Neural progenitor cell (in vitro differentiated cells): Measurements from ENCODE around the gene AP4M1. TPM values are rescaled to one million over a fixed set of nuclear protein-coding genes. Genes with fewer than 3 reads are reported as not detected.

Source experiments
- DNase-seq: peaks from one replicate; pipeline ENCODE4 v3.0.0-alpha.2; 2016; ENCODE audit warnings: low spot score
- H2AFZ ChIP-seq: fragments of 200-600 bp; sonication (generic); replicated peaks from 2 replicates; pipeline ENCODE4 v1.6.1; 2016; ENCODE audit warnings: antibody characterized with exemption
- H3F3A ChIP-seq: fragments of 200-600 bp; sonication (generic); 2 replicates; pipeline ENCODE4 v1.6.1; 2016; ENCODE audit warnings: antibody characterized with exemption, low read depth
- H3K27ac ChIP-seq: fragments of 200-600 bp; sonication (generic); 2 replicates; pipeline ENCODE4 v1.5.1; 2016; ENCODE audit warnings: mild to moderate bottlenecking
- H3K27me3 ChIP-seq: fragments of 200-600 bp; sonication (generic); 2 replicates; pipeline ENCODE4 v1.6.1; 2016; ENCODE audit warnings: mild to moderate bottlenecking, moderate library complexity
- H3K36me3 ChIP-seq: fragments of 200-600 bp; sonication (generic); 2 replicates; pipeline ENCODE4 v1.5.1; 2016
- H3K4me1 ChIP-seq: fragments of 200-600 bp; sonication (generic); 2 replicates; pipeline ENCODE4 v1.6.1; 2016; ENCODE audit warnings: mixed run types
- H3K4me2 ChIP-seq: fragments of 200-600 bp; sonication (generic); 2 replicates; pipeline ENCODE4 v1.6.1; 2016
- H3K4me3 ChIP-seq: fragments of 200-600 bp; sonication (generic); 2 replicates; pipeline ENCODE4 v1.5.1; 2016
- H3K79me2 ChIP-seq: fragments of 200-600 bp; sonication (generic); 2 replicates; pipeline ENCODE4 v1.6.1; 2016; ENCODE audit warnings: low read depth
- H3K9ac ChIP-seq: fragments of 200-600 bp; sonication (generic); 2 replicates; pipeline ENCODE4 v1.6.1; 2016
- H3K9me3 ChIP-seq: fragments of 200-600 bp; sonication (generic); 2 replicates; pipeline ENCODE4 v1.5.1; 2016; ENCODE audit warnings: low read depth
- H4K20me1 ChIP-seq: fragments of 200-600 bp; sonication (generic); 2 replicates; pipeline ENCODE4 v1.6.1; 2016; ENCODE audit warnings: low read depth
- H3K27ac Mint-ChIP-seq: 3 replicates; pipeline ENCODE4 v1.8.0; 2021; ENCODE audit warnings: mixed read lengths
- H3K27me3 Mint-ChIP-seq: 2 replicates; pipeline ENCODE4 v1.8.0; 2022; ENCODE audit warnings: low read depth, mild to moderate bottlenecking, inconsistent platforms, moderate library complexity, mixed read lengths; ENCODE audit not compliant: insufficient read depth
- H3K36me3 Mint-ChIP-seq: 3 replicates; pipeline ENCODE4 v1.8.0; 2021; ENCODE audit warnings: mixed read lengths
- H3K4me1 Mint-ChIP-seq: 3 replicates; pipeline ENCODE4 v1.8.0; 2021; ENCODE audit warnings: mixed read lengths
- H3K4me3 Mint-ChIP-seq: 3 replicates; pipeline ENCODE4 v1.8.0; 2021; ENCODE audit warnings: mild to moderate bottlenecking, moderate library complexity, mixed read lengths
- H3K9me3 Mint-ChIP-seq: 3 replicates; pipeline ENCODE4 v1.8.0; 2020; ENCODE audit warnings: mixed read lengths
- EZH2 ChIP-seq: fragments of 200-600 bp; sonication (generic); IDR thresholded peaks from 2 replicates; pipeline ENCODE4 v1.6.1; 2017; ENCODE audit warnings: antibody characterized with exemption, mild to moderate bottlenecking, moderate library complexity
- EZH2phosphoT487 ChIP-seq: fragments of 200-600 bp; sonication (generic); IDR thresholded peaks from 2 replicates; pipeline ENCODE4 v1.6.1; 2017; ENCODE audit warnings: antibody characterized with exemption
- total RNA-seq: library from RNA; depleted of rRNA; stranded (reverse); fragments of >200 nt; gene quantifications from 2 replicates; pipeline ENCODE4 v1.2.3, GENCODE V29; 2015; ENCODE audit warnings: low replicate concordance
- TF ChIP-seq, protein P1 (sequence below): fragments of 200-600 bp; sonication (generic); IDR thresholded peaks from 2 replicates; pipeline ENCODE4 v1.5.1; 2017; ENCODE audit warnings: antibody characterized with exemption, mild to moderate bottlenecking

AP4M1 gene
- total RNA-seq, 1 donor from 2014 or later = 15.3 TPM

DNA sequence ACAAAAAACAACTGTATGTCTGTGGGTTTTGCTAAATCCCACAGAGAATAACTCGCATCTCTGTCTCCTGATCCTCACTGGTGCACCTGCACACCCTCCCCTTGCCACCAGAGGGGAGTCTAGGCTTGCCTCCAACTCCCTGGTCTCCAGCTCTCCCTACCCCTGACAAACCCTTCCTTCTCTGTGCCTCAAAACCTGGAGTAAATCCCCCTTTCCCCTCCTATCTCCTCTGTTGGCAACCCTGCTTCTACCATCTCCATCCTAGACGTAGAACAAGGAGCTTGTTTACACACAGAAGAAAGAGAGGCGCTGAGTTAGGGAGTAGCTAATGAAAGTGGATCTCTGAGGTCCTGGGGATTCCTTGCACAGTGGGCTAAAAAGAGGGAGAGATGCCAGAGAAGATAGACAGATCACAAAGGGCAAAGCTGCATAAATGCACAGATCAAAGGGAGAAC lies 31.3 kb downstream of the AP4M1 start:
- Histone ChIP-seq H3K9me3 (no peaks in the 10 kb centered on the region), H3K27ac (no peak overlapping the region), H3K4me3 (no peak overlapping the region), H3K36me3 (no peaks in the 10 kb centered on the region), H3F3A (peaks cover 25% of the 10 kb centered on the region), H2AFZ (peak overlapping the region; percentile 95), H3K9ac (no peak overlapping the region), H3K27me3 (peaks cover 30% of the 10 kb centered on the region), H3K4me1 (no peaks in the 10 kb centered on the region), H3K4me2 (no peak overlapping the region), H3K79me2 (no peaks in the 10 kb centered on the region), H4K20me1 (no peaks in the 10 kb centered on the region)
- TF ChIP-seq, protein P1, sequence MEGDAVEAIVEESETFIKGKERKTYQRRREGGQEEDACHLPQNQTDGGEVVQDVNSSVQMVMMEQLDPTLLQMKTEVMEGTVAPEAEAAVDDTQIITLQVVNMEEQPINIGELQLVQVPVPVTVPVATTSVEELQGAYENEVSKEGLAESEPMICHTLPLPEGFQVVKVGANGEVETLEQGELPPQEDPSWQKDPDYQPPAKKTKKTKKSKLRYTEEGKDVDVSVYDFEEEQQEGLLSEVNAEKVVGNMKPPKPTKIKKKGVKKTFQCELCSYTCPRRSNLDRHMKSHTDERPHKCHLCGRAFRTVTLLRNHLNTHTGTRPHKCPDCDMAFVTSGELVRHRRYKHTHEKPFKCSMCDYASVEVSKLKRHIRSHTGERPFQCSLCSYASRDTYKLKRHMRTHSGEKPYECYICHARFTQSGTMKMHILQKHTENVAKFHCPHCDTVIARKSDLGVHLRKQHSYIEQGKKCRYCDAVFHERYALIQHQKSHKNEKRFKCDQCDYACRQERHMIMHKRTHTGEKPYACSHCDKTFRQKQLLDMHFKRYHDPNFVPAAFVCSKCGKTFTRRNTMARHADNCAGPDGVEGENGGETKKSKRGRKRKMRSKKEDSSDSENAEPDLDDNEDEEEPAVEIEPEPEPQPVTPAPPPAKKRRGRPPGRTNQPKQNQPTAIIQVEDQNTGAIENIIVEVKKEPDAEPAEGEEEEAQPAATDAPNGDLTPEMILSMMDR = peak; percentile 87
- no peak for TF ChIP-seq EZH2phosphoT487
- Mint-ChIP-seq H3K36me3 (no peaks in the 10 kb centered on the region), H3K27me3 (peaks cover 2% of the 10 kb centered on the region), H3K4me3 (peak overlapping the region; percentile 12), H3K9me3 (no peaks in the 10 kb centered on the region), H3K4me1 (peaks cover 12% of the 10 kb centered on the region), H3K27ac (peak overlapping the region; percentile 22)
- peak; percentile 85 for DNase-seq

DNA sequence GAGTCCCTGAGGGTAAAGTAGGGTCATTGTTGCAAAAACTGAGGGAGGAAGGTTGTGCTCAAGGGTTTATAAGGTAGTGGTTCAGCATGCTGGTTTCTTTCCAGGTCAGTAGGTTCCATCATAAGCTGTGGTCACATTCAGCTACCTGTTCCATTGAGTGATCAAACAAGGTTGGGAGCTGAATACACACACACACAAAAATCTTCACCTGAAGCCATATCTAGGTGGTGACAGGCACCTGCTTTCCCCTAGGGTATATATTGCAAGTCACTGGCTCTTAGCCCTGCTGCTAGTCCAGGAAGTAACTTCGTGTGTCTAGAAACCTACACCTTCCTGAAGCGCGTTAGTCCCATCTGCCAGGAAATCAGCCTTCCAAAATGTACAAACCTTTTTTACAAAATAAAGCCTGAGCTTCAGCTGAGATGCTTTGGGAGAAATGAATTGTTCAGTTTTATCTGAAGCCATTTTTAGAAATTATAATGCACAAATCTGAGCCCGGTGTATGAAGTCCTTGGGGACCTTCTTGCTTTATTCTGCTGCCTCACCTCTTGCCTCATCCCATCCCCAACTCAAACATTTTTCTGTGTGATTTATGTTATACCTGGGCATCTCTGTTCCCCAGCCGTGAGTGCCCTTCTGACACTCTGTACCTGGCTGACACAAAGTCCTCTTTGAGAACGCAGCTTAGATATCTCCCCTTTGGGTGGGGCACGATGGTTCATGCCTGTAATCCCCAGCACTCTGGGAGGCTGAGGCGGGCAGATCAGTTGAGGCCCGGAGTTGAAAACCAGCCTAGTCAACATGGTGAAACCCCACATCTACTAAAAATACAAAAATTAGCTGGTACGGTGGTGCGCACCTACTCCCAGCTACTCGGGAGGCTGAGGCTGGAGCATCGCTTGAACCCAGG lies 36.7 kb downstream of the AP4M1 start:
- Histone ChIP-seq H3K9me3 (no peaks in the 10 kb centered on the region), H3F3A (peaks cover 3% of the 10 kb centered on the region), H3K36me3 (no peaks in the 10 kb centered on the region), H4K20me1 (no peaks in the 10 kb centered on the region), H3K4me1 (no peaks in the 10 kb centered on the region), H3K27me3 (no peaks in the 10 kb centered on the region), H3K4me2 (no peak overlapping the region), H3K27ac (no peak overlapping the region), H3K4me3 (no peak overlapping the region), H3K9ac (no peak overlapping the region), H3K79me2 (no peaks in the 10 kb centered on the region), H2AFZ (no peak overlapping the region)
- no peak overlapping the region for H3K4me3 Mint-ChIP-seq
- no peaks in the 10 kb centered on the region for H3K36me3 Mint-ChIP-seq
- no peaks in the 10 kb centered on the region for H3K9me3 Mint-ChIP-seq
- DNase-seq = no peak
- no peaks in the 10 kb centered on the region for H3K4me1 Mint-ChIP-seq
- TF ChIP-seq, protein P1 = no peak
- TF ChIP-seq EZH2 = no peak
- TF ChIP-seq EZH2phosphoT487 = no peak
- H3K27ac Mint-ChIP-seq = no peak overlapping the region
- peaks cover 3% of the 10 kb centered on the region for H3K27me3 Mint-ChIP-seq

- Mint-ChIP-seq H3K9me3 (no peaks in the 10 kb centered on the region), H3K27ac (no peak overlapping the region), H3K4me1 (no peaks in the 10 kb centered on the region), H3K27me3 (peaks cover 3% of the 10 kb centered on the region), H3K4me3 (no peak overlapping the region), H3K36me3 (no peaks in the 10 kb centered on the region)
- no peak overlapping the region for H3K9ac ChIP-seq
- H3K4me1 ChIP-seq = no peaks in the 10 kb centered on the region
- H3K4me3 ChIP-seq = no peak overlapping the region
- TF ChIP-seq, protein P1 = no peak
- no peak for TF ChIP-seq EZH2
- no peaks in the 10 kb centered on the region for H3K79me2 ChIP-seq
- no peak for DNase-seq
- no peaks in the 10 kb centered on the region for H4K20me1 ChIP-seq
- H3K27me3 ChIP-seq = no peaks in the 10 kb centered on the region
- no peaks in the 10 kb centered on the region for H3F3A ChIP-seq
- no peaks in the 10 kb centered on the region for H3K36me3 ChIP-seq
- no peak overlapping the region for H3K4me2 ChIP-seq
- no peak overlapping the region for H2AFZ ChIP-seq
- H3K27ac ChIP-seq = no peak overlapping the region
- H3K9me3 ChIP-seq = no peaks in the 10 kb centered on the region
These were observed 40.1 kb downstream of the AP4M1 start for GRCh38 chr7:100141555-100141949.
